HL-60 (cell line): ENCODE measurements around the gene LCE7A.

Experiments used
- CTCF ChIP-seq: IDR thresholded peaks from one replicate; pipeline ENCODE4 v1.5.1; 2011; ENCODE audit warnings: low read length, control low read depth, inconsistent platforms; ENCODE audit not compliant: insufficient read depth
- GABPA ChIP-seq: IDR thresholded peaks from 2 replicates; pipeline ENCODE4 v1.6.1; 2012; ENCODE audit warnings: low read depth
- POLR2AphosphoS5 ChIP-seq: IDR thresholded peaks from 2 replicates; pipeline ENCODE4 v1.6.1; 2012; ENCODE audit warnings: low read depth
- REST ChIP-seq: IDR thresholded peaks from 2 replicates; pipeline ENCODE4 v1.6.1; 2012; ENCODE audit warnings: low read depth; ENCODE audit not compliant: insufficient replicate concordance

- TF ChIP-seq CTCF (no peak), REST (no peak), GABPA (no peak), POLR2AphosphoS5 (no peak)
Measured at GRCh38 chr1:152904688-152905440, 45.1 kb downstream of the LCE7A start.
